Germinal center (tissue), 1 donor: ENCODE data around the gene TLX2.
A peak's percentile ranks its signal among the peaks of the same experiment; 100 is the strongest.

Experiments
- DNase-seq: peaks from one replicate; pipeline ENCODE4 v3.0.0; 2012; ENCODE audit warnings: mixed read lengths, low spot score

TLX2 gene

DNA sequence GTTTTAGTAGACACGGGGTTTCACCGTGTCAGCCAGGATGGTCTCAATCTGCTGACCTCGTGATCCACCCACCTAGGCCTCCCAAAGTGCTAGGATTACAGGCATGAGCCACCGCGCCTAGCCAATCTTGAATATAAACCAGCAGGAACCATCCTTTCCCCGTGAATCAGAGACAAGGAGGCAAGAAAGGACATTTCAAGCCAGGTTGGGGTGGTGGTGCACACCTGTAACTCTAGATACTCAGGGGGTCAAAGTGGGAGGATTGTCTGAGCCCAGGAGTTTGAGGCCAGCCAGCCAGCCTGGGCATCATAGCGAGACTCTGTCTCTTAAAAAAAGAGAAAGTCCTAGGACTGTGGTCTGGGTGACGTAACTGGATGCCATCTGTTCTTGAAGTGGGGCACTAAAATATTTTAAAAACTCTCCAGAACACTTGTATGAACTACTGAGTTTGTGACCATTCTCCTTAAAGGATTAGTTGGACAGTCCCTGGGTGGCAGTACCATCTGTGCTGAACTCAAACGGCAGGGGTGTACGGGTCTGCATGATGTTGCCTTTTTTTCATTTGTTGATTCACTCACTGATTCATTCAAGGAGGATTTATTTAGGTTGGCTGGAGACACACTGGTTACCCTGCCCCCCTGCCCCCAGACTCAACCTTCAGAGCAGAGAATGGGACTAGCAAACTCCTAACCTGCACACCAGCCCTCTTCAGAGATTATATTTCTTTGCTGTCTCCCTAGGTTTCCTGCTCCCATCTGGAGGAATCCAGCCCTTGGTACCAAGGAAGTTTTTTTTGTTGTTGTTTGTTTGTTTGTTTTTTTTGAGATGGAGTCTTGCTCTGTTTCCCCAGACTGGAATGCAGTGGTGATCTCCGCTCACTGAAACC lies 2.9 kb upstream of the TLX2 start:
- no peak for DNase-seq

DNA sequence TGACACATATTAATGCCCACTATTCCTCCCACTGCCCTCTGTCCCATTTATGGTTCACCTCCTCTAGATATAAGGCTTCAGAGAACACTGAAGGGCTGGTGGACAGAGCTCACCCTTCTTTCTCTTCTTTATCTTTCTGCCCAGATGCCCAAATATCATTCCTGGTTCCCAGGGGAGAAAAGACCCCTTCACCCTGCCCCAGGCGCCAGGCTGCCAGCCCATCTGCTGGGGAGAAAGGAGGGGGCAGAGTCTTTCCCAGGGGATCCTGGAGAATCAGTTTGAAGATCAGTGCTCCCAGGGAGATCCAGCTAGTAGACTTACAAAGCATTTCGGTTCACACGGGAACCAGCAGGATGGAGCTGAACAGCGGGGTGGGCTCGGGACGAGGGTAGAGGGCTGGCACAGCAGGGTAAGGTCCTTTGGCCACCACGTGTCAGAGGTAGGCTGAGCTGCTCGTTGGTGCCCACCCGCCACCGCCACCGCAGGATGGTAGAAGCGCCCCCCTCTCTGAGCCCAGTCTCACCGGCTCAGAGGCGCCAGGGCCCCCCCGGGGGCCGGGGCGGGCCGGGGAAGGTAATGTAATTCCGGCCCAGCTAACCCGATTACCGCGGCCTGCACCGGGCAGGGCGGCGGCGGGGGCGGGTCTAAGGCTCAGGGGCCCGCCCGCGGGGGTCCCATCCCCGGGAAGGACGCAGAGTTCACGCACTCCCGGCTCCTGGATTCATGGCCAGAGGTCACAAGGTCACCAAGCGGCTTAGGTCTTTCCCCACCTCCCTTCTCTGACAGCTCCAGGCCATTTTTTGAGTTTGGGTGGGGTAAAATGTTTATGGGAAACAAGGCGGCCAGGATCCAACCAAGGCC lies 1.3 kb upstream of the TLX2 start:
- DNase-seq, result no peak

DNA sequence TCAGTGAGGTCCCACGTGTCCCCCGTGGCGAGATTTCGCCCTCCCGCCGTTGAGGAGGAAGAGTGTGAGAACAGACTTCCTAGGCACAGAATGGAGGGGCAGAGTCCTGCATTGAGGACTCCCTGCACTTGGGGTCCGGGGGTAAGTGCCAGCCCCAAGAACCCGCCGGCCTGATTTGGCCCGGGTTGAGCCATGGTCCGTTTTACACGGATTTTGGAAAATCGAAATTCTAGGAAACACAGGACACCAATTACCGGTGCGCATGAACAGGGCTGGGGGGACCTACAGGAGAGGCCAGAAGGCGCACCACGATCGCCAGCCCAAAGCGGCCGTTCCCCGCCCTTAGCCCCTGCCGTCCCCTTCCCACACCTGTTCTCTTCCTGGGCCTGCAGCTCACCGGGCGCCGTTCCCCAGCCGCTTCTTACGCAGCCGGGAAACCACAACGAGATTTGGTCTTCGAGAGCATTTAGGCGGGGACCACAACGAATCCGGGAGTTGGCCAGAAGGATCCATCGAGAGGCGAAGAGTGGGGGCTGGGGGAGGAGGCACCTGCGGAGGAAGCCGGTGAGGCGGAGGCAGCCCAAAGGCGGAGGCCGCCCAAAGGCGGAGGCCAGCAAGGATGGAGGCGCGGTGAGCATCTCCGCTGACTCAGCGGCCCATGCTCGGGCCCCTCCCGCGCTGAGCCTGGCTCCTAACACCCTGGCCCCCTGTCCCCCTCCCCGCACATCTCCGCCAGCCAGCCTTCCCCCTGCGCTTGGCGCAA lies 464 bp upstream of the TLX2 start:
- no peak for DNase-seq

DNA sequence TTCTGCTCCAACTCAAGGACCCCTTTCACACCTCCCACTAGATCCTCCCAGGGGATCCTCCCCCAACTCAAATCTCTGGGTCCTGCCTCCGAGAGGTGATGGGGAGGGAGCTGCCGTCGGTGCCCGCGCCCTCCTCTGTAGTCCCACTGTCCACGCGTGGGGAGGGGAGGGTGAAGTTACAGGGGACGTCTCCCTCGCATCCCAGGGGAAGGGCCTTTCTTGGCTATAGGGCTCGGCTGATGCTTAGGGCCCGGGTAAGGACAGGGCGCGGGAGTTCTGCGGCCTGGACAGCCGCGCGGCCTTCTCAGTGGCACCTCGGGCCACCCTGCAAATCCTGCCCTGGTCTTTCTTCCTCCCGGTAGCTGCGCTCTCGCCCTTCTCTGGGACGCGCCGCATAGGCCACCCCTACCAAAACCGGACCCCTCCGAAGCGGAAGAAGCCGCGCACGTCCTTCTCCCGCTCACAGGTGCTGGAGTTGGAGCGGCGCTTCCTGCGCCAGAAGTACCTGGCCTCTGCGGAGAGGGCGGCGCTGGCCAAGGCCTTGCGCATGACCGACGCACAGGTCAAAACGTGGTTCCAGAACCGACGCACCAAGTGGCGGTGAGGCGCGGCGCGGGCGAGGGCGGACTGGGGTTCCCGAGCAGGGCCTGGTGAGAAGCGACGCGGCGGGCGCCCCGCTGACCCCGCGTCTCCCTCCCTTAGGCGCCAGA lies 1.2 kb downstream of the TLX2 start:
- no peak for DNase-seq

DNA sequence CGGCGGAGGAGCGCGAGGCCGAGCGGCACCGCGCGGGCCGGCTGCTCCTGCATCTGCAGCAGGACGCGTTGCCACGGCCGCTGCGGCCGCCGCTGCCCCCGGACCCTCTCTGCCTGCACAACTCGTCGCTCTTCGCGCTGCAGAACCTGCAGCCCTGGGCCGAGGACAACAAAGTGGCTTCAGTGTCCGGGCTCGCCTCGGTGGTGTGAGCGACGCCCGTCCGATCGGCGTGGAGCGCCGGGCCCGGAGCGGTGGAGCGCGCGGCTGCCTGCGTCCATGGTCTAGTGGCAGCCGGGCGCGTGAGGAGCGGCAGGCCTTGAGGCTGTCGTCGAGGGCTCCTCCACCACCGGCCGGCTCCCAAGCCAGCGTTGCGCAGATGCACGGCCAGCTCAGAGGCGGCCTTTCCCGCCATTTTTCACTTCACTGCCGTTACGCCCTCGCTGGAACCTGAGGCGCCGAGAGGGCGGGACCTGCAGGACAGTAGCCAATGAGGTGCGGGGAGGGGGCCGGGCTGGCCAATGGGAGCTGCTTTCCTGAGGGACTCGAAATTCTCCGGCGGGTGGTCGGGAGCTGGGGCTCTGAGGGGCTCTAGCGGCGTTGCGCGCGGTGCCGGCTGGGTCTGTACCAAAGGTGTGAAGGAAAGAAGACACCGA lies 1.9 kb downstream of the TLX2 start:
- peak; percentile 98 for DNase-seq

DNA sequence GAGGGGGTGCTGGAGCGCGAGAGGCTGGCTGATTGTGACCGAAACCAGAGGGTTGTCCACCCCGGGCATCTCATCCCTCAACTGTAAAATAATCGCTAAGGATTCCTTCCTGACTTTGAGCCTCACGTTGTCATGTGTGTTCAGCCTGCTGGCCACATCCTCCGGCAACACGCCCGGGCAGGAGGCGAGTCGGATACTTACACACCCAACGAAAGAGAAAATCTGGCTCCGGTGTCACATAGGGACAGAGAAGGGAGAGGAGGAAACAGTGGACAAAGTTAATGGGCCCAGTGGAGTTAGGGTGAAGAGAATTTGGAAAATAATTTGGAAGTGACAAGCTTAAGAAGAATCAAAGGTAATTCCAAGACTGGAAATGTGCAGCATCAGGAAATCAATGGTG lies 2.4 kb downstream of the TLX2 start:
- no peak for DNase-seq

DNA sequence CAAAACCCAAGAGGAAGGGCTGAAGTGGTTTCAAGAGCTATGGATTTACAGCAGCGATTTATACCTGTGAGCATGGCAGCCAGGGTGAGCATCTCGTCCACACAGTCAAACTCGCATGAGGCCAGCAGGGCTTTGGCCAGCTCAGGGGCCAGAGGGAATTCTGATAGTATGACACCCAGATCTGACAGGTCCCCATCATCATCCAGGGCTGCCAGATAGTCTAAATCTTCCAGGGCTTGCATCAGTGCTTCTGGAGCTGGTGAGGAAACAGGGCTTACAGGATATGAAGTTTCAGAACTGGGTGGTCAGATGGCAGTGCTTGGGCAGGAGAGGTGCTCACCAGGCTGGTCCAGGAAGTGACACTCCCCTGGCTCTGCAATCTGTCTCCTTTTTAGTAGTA lies 8.3 kb downstream of the TLX2 start:
- DNase-seq, result no peak

DNA sequence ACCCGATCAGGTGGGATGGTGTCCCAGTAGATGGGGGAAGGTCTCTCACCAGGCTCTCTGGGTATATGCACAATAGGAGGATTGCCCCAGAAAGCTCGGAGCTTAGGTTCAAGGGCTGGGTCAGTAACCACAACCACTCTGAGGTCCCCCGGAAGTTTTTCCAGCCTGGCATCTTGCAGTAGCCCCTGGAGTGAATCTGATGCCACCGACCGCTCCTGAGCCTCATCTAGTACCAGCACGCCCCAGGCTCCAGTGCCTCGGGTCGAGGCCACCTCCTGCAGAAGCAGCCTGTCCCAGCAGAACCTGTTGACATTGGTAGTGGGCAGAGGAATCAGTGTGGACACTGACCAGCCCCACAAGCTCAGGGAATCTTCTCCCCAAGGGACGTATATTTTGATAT lies 9.8 kb downstream of the TLX2 start:
- DNase-seq, result no peak

DNA sequence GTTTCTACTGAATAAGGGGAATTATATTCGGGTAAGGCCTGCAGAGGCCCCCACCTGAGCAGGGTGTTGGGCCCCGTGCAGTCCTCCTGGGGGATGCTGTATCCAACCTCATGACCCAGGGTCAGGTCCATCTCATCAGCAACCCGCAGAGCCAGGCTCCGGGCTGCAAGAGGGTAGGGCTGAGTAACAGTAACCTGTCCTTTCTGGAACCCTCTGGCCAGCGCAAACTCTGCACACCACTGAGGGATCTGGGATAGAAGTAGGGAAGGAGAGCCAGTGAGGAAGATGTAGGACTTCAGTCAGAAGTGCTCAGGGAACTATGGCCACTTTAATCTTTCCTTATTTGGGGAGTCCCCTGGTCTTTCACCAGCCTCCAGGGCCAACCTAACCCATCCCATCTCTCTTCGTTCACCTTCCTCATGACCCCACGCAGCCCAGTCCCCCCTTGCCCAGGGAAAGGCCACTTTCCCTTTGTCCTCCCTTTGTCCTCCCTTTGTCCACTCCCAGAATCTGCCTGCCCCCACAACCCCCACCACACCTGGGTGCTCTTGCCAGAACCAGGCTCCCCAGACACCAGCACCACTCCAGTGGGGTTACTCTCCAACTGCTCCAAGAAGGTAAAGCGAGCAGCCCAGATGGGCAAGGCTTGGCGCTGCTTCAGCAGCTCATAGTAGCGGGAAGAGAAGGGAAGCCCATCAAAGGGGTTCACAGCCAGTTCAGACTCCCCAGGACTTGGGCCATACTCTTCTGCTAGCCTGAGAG lies 10.9 kb downstream of the TLX2 start:
- no peak for DNase-seq

DNA sequence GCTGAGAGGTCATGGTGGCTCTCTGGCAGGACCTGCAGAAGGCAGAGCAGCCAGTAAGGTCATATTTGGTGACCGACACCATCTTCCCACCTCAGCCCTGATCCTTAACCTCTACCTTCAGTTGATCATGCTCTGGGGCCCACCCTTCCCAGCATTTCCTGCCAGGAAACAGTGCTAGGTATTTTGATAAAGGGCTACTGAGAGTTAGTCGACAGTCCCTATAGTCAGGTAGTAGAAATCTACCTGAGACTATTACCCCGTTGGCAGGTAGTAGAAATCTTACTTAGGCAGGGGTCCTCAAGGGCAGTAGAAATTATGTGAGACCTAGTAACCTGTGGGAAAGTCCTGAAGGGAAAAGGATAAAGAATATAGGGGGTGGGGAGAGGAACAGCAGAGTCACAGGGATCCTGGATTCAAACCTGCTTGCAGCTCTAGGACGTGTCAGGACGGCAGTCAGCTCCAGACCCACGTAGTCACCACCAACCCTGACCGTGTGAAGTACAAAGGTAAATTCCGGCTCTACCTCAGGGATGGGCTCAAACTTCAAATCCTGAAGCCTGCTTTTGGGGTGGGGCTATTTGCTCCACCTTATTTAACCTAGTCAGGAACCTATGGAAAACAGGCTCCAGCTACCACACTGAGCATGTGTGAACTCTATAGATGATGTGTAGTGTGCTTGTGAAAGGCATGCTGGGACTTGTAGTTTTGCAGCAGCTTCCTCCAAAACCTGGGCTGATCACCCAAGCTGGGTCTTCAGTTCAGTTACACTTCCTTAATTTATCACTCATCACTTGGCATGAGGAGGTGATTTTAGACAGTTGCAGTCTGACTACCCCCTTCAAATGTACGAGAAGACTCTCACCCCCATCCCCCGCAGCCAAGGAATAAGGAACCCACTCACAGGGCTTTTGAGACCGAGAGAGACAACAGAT lies 11.7 kb downstream of the TLX2 start, which contains the start of gene DQX1:
Gene DQX1, minus strand, starts transcription at position 515 of the 932 bp plus-strand sequence. Its CDS starts 502 bp downstream, at position 13.
- DNase-seq, result peak; percentile 85

DNA sequence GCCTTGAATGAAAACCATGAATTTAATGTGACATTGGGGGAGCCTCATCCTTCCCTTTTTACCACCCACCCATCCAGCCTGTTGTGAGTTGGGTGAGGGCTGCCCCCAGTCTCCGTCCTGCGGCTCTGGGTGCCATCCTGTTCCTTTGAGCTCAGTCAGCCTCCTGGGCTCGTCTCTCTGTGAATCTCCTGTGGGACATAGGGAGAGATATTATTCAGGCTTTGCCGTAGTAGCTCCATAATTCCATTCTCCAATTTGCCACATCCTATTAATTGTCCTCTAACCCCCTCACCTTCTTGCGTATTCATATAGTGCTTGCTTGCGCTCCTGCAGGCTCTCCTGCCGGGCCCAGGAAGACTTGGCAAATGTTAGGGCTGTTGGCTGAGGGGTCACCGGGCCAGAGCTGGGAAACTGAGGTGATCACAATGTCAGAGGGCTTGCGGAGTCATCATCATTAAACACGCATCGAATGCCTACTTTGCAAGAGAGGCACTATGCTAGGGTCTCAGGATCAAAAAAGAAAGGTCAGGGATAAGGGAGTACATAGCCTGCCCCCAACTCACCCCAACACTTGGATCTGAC lies 12.5 kb downstream of the TLX2 start:
- no peak for DNase-seq

DNA sequence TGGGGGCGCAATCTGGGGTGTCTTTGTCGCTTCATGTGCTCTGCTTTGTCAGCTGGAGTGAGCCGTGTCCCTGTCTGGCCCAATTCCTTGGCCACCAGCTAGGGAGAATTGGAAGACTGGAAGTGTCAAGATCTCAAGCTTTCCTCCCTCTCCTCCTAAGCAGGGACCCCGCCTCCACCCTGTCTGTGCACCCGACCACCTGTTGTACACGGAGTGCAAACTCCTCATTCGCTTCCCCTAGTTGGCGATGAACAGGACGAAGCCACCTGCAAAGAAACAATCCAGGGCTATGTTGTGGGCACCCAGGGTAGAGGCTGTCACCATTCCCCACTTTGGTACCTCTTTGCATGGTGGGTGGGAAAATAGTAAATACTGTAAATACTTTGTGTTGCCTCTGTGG lies 13.5 kb downstream of the TLX2 start:
- DNase-seq, result no peak

DNA sequence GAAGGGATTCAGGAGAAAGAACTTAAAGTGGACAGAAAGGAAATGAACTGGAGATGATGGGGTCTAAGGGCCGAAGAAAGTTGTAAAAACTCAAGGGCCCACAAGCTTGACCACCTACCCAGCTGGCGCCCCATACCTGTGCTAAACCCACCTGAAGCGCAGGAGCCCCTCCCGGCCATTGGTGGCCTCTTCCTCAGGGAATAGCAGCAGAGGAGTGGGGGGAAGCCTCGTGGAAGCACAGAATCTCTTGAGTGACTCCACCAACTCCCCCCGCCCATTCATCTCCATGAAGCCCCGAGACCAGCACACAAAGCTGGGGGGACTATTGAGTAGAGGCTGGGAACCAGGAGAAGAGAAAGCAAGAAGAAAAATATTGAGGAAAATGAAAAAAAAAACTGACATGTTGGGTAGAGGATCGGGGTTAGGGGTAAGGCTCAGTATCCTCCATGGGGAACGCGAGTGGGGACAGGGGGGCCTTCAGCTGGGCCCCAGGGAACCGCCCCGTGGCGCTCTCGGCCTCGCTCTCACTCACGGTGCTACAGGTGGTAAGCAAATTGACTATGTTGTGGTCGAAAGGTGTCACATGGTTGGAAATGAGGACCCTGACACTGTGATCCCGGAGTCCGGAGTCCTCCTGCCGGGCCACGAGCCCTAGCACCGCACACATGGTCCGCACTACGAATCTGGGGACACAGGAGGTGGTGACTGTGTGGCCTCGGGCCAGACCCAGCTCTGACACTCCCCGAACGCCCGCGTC lies 14.5 kb downstream of the TLX2 start:
- peak; percentile 32 for DNase-seq

DNA sequence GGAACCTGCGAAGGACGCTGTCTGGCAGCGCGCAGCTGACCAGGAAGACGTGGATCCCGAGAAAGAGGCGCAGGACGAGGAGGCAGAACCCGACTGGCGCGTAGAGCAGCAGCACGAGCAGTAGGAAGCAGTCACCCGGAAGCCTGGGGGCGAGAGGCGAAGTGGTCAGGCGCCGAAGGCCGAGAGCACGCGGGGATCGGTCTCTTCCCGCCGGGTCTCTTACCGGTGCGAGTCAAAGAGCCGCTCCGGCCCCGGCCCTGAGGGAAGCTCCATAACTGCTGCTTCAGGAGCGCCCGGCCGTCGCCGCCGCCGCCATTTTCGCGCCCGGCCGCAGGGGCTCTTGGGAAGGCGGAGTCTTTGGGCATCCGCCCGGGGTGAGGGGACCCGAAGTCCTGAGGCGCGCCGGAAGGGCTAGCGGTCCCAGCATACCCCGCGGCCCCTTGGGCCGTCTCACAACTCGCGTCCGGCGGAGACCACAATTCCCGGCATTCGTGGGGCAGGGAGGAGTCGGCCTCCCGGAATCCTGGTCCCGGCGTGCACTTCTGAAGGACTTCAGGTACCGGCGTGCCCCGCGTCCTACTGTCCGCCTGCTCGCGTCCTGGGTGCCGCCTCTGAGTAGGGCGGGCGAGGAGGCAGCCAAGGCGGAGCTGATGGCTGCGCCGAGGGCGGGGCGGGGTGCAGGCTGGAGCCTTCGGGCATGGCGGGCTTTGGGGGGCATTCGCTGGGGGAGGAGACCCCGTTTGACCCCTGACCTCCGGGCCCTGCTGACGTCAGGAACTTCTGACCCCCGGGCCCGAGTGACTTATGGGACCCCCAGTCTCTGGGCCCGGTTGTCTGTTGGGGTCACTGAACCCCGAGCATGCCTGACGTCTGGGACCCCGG lies 15.3 kb downstream of the TLX2 start, which contains the start of the genes AUP1 and HTRA2:
Gene AUP1, minus strand, starts transcription at position 350 of the 882 bp plus-strand sequence. Its CDS starts 77 bp downstream, at position 273.
Gene HTRA2, plus strand, starts transcription at position 577 of the 882 bp plus-strand sequence. Its CDS starts 74 bp downstream, at position 651.
- peak; percentile 93 for DNase-seq

DNA sequence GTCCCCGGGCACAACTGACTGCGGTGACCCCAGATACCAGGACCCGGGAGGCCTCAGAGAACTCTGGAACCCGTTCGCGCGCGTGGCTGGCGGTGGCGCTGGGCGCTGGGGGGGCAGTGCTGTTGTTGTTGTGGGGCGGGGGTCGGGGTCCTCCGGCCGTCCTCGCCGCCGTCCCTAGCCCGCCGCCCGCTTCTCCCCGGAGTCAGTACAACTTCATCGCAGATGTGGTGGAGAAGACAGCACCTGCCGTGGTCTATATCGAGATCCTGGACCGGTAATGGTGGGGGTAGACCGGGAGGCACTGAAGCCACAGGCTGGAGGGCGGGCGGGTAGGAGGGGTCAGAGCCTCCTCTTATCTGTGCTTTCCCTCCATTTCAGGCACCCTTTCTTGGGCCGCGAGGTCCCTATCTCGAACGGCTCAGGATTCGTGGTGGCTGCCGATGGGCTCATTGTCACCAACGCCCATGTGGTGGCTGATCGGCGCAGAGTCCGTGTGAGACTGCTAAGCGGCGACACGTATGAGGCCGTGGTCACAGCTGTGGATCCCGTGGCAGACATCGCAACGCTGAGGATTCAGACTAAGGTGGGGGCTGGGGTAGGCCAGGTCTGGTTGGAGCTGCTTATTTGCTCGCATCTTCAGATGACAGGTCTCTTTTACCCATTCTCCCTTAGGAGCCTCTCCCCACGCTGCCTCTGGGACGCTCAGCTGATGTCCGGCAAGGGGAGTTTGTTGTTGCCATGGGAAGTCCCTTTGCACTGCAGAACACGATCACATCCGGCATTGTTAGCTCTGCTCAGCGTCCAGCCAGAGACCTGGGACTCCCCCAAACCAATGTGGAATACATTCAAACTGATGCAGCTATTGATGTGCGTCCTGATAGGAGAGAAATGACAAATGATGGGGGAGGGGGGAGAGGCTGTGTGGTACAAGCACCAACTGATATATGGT lies 16.3 kb downstream of the TLX2 start:
- DNase-seq, result peak; percentile 64

DNA sequence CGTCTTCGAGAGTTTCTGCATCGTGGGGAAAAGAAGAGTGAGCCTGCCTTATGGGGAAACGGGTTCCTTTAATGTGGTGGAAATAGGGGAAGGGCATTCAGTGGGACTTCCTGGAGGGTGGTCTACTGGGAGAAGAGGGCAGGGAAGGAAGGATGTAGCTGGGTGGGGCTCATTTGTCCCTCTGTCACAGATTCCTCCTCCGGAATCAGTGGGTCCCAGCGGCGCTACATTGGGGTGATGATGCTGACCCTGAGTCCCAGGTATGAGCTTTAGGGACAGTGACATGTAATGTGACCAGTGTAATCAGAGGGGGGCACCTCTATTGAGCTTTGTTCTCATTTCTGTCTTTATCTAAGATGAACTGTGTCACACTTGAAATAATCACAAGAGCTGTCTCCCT lies 17.4 kb downstream of the TLX2 start:
- no peak for DNase-seq
